HG03135 (cell line): ENCODE data around the gene PIGC.

ENCODE experiments used
- ATAC-seq: cut with Tn5 transposase; IDR thresholded peaks from one replicate; pipeline ENCODE4 v1.9.1; 2021; ENCODE audit warnings: mild to moderate bottlenecking, moderate library complexity; ENCODE audit not compliant: unreplicated experiment

Gene PIGC

DNA sequence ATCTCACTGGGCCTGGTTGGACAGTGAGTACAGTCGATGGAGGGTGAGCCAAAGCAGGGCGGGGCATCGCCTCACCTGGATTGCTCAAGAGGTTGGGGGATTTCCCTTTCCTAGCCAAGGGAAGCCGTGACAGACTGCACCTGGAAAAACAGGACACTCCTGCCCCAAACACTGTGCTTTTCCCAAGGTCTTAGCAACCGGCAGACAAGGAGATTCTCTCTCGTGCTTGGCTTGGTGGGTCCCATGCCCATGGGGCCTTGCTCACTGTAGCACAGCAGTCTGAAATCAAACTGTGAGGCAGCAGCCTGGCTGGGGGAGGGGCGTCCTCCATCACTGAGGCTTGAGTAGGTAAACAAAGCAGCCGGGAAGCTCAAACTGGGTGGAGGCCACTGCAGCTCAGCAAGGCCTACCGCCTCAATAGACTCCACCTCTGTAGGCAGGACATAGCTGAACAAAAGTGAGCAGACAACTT lies 12.1 kb downstream of the PIGC start:
- no peak for ATAC-seq

DNA sequence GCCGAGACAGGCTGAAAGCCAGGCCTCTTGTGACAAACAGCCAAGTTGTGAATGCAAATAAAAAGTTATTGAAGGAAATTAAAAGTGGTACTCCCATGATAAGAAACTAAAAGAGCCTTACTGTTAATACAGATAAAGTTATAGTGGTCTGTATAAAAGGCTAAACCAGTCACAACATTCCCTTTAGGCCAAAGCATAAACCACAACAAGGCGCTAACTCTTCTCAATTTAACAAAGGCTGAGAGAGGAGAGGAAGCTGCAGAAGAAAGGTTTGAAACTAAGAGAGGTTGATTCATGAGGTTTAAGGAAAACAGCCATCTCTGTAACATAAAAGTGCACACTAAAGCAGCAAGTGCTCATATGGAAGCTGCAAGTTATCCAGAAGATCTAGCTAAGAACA lies 12.7 kb downstream of the PIGC start:
- no peak for ATAC-seq

- no peak for ATAC-seq
Measured at GRCh38 chr1:172430128-172430454, 13.8 kb downstream of the PIGC start.

DNA sequence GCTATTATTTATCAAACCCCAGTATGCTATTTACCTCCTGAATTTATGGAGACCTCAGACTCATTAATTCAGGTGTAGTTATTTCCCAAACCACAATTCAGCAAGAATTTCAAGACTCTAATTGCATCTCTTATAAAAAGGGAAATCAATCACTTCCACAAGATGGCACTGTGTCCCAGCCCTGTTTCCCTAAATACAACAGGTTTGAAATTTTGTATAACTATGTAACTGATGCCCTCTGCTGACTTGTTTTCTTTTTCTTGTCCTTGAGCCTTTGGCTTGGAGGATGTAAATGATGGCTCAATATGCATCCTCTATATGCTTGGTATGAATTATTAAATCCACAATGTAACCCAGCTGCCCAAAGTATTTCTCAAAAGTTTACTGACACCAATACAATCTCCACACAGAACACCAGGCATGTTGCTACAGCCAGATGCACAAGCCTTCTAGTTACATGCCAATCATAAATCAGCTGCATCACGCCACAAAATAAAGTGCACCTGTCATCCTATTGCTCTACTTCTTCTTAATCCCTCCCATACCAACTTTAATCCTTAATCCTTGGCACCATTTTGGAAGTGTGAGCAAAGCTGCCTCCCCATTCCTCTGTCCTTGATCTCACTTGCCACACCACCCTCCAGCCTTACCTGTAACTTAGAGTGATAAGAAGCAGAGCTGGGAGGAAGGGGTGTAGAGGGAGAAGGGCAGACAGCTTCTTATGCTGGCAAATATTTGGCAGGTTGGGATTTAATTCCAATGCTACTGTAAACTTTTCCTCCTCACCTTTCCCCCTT lies 14.3 kb downstream of the PIGC start:
- ATAC-seq, result no peak

- ATAC-seq, result no peak
Measured at GRCh38 chr1:172427191-172427590, 16.7 kb downstream of the PIGC start.

DNA sequence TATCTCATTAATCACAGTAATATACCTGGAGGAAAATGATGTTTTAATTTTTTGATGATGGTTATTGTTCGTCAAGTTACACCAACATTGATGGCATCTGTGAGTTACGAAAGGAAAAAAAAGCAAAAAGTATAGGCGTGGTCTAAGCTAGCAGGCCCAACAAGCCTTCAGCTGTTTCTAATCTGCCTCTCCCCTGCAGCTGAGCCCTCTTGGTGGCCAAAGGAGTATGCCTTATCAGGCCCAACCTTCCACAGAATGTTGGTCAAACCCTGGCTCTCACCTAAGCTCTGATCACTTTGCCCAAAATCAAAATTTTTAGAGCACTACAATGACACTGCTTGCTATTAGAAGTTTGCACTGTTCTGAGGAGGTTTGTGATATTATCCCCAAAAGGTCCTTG lies 18.5 kb downstream of the PIGC start:
- ATAC-seq, result no peak

DNA sequence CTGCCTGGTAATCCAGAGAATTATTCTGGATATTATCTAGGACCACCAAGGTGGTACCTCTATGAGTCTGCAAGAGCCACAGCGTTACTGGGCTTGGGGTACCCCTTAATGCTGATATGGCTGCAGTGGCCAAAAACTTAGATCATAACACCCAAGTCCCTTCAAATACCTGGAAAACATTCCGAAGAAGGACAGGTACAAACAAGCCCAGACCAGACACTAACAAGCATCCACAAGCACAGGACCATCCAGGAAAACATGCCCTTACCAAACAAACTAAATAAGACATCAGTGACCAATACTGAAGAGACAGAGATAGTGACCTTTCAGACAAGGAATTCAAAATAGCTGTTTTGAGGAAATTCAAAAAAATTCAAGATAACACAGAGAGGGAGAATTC lies 20.5 kb downstream of the PIGC start:
- ATAC-seq, result no peak

GRCh38 chr1:172421974-172422604 lies 21.8 kb downstream of the PIGC start:
- ATAC-seq, result no peak

DNA sequence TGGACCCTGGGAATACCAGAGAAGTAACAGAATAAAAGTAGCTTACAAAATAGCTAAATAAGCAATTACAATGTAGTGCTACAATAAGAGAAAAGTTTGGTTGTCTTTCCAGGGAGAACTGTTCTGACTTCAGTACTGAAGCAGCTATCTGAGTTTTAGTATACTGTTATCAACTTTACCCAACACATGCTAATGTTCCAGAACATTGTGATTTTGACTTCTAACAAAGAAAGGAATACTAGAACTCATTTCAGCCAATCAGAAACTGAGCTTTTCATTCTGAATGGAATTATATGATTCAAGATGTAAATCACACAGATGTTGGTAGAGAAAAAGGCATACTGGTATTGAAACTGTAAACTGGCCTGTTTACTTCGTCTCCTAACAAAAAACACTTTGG lies 23.5 kb downstream of the PIGC start, which contains the start of gene C1orf105:
Gene C1orf105 (plus strand): TSS at position 301 of the 400 bp plus-strand sequence. CDS start 201 bp downstream, outside the sequence.
- no peak for ATAC-seq

DNA sequence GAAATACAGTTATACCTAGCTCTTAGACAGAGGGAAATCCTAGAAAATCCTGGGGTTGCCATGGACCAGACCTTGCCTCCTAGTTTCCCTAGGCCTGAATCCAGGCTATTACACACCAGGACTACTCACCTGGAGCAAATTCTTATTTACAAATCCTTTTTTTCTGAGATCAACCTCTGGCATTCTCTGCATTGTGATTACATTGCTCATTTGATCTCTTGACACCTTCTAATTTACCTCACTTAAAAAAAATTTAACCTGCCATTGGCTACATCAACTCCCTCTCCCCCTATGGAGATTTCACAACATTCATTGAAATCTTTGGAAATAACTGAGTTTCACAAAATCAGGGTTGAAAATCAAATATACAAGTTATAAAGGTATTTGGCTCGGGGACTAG lies 26.3 kb downstream of the PIGC start:
- ATAC-seq, result no peak

- no peak for ATAC-seq
Measured at GRCh38 chr1:172416496-172417035, 27.3 kb downstream of the PIGC start.

DNA sequence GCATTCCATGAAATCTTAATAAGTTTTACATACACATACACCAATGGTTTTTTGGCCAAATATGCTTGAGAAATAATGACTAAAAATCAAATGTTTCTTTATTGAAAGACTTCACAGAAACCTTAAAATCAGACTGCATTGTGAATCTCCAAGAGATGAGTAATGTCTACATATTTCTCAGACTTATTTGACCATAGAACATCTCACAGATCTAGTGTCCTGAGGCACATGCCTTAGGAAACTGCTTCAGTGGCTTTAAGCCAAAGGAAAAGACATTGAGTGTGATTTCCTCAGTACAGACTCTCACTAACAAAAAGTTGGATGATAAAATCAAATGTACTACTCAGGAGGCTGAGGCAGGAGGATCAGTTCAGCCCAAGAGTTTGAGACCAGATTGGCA lies 29.5 kb downstream of the PIGC start:
- no peak for ATAC-seq

DNA sequence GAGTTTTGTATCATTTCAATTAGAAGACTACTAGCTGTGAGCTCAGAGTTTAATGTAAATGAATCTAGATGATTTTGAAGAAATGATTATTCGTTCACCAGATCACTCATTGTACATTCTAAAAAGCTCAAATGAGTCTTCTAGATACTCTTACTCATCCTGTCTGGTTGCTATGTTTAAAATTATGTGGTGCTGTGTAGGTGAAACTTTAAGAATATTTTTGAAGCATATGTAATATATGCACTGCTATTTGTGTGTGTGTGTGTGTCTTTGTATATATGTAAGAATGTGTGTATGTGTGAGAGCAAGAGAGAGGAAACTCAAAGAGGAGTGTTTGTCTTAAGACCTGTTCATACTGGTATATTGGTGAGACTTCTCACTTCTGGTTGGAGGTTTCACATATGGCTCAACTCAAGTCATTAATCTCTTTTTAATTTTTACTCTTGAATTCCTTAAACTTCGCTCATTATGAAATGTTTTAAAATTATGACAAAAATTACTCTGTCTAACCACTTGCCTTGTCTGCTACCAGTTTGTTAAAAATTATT lies 32.0 kb downstream of the PIGC start:
- ATAC-seq, result no peak

GRCh38 chr1:172410027-172410426 lies 33.8 kb downstream of the PIGC start:
- ATAC-seq, result no peak

- no peak for ATAC-seq
Measured at GRCh38 chr1:172408958-172409357, 34.9 kb downstream of the PIGC start.

GRCh38 chr1:172406968-172407367 lies 36.9 kb downstream of the PIGC start:
- ATAC-seq, result no peak

- no peak for ATAC-seq
Measured at GRCh38 chr1:172405912-172406311, 38.0 kb downstream of the PIGC start.

GRCh38 chr1:172404121-172404520 lies 39.7 kb downstream of the PIGC start:
- no peak for ATAC-seq

- no peak for ATAC-seq
Measured at GRCh38 chr1:172402878-172403569, 40.8 kb downstream of the PIGC start.

DNA sequence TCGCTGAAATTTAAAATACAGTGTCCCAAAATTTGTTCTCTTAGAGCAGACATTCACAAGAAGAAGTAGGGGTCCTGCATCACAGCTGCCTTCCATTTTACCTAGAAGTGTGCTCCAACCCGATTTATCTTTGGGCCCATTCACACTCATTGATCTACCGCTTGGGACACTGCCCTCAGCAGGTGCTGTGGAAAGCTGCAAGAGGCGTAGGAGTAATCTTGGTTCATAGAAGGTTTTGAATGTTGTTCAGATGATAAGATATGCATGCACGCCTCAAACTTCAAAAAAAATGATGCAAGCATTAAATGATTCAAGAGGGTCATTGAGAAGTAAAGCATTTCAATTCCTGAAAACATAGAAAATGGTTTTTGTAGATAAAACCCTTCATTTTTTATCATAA lies 42.0 kb downstream of the PIGC start:
- ATAC-seq, result no peak

GRCh38 chr1:172401477-172401876 lies 42.4 kb downstream of the PIGC start:
- ATAC-seq, result no peak
